Stimulated activated CD8-positive, alpha-beta memory T cell treated with anti-CD3 and anti-CD28 coated beads, Interleukin-2, amount 100 ng/mL, for 48 hours (primary cell): Measurements from ENCODE around the gene MAST2.
"Not testable (repeated sequence)": the region's sequence is repeated elsewhere in the genome, so short reads cannot be mapped to it uniquely, and the experiment has no call there.

ENCODE experiments used
- DNase-seq, 2 donors: peaks; one replicate each; pipeline ENCODE4 v3.0.0-alpha.2; 2020; ENCODE audit warnings: low read depth in 2 of 2

MAST2 gene

GRCh38 chr1:45814776-45815175 is 11.4 kb downstream of the MAST2 start:
- no peak for DNase-seq

- DNase-seq, result no peak
These were observed 12.5 kb downstream of the MAST2 start for GRCh38 chr1:45815667-45816458.

GRCh38 chr1:45820173-45820572 is 16.8 kb downstream of the MAST2 start:
- DNase-seq, result no peak

GRCh38 chr1:45820788-45821187 is 17.4 kb downstream of the MAST2 start:
- no peak for DNase-seq

GRCh38 chr1:45822644-45823043 is 19.2 kb downstream of the MAST2 start:
- no peak for DNase-seq

GRCh38 chr1:45824607-45825006 is 21.2 kb downstream of the MAST2 start:
- DNase-seq, result no peak

- DNase-seq, result no peak
These were observed 23.8 kb downstream of the MAST2 start for GRCh38 chr1:45827256-45827655.

GRCh38 chr1:45828841-45829240 is 25.4 kb downstream of the MAST2 start:
- no peak for DNase-seq

GRCh38 chr1:45833361-45833760 is 29.9 kb downstream of the MAST2 start:
- no peak for DNase-seq

GRCh38 chr1:45834689-45835088 is 31.3 kb downstream of the MAST2 start:
- DNase-seq, result no peak

GRCh38 chr1:45836451-45836850 is 33.0 kb downstream of the MAST2 start:
- DNase-seq, result no peak

- DNase-seq, result not testable (repeated sequence)
These were observed 33.4 kb downstream of the MAST2 start for GRCh38 chr1:45836861-45837260.

- DNase-seq, result not testable (repeated sequence)
These were observed 34.9 kb downstream of the MAST2 start for GRCh38 chr1:45838322-45838721.

- no peak for DNase-seq
These were observed 37.3 kb downstream of the MAST2 start for GRCh38 chr1:45840704-45841103.

- DNase-seq, result no peak
These were observed 39.4 kb downstream of the MAST2 start for GRCh38 chr1:45842786-45843185.

GRCh38 chr1:45843474-45843905 is 40.1 kb downstream of the MAST2 start:
- DNase-seq, result no peak

GRCh38 chr1:45844000-45844399 is 40.6 kb downstream of the MAST2 start:
- not testable (repeated sequence) for DNase-seq

- no peak for DNase-seq
These were observed 43.5 kb downstream of the MAST2 start for GRCh38 chr1:45846931-45847330.

- no peak for DNase-seq
These were observed 44.7 kb downstream of the MAST2 start for GRCh38 chr1:45848097-45848496.

GRCh38 chr1:45848714-45849113 is 45.3 kb downstream of the MAST2 start:
- DNase-seq, result no peak

GRCh38 chr1:45850017-45850416 is 46.6 kb downstream of the MAST2 start:
- no peak for DNase-seq

- no peak for DNase-seq
These were observed 51.3 kb downstream of the MAST2 start for GRCh38 chr1:45854724-45855123.

GRCh38 chr1:45857101-45857700 is 53.8 kb downstream of the MAST2 start:
- DNase-seq, result no peak
